H9 (cell line): ENCODE data around the gene HES4. TPM values are rescaled to one million over a fixed set of nuclear protein-coding genes. Genes with fewer than 3 reads are reported as not detected.

ENCODE experiments used
- DNase-seq: peaks from one replicate; pipeline ENCODE4 v3.0.0-alpha.2; 2017
- H2AFZ ChIP-seq: one replicate; pipeline ENCODE4 v1.6.1; 2013; ENCODE audit warnings: mild to moderate bottlenecking, low read length, control low read depth, moderate library complexity
- H2AK5ac ChIP-seq: 2 replicates; pipeline ENCODE4 v1.6.1; 2013; ENCODE audit warnings: low read length, control low read depth, mixed read lengths; ENCODE audit not compliant: insufficient read length
- H2BK120ac ChIP-seq: one replicate; pipeline ENCODE4 v1.6.1; 2013; ENCODE audit warnings: low read depth, mild to moderate bottlenecking, low read length, control low read depth, inconsistent platforms; ENCODE audit not compliant: poor library complexity, severe bottlenecking
- H2BK12ac ChIP-seq: 2 replicates; pipeline ENCODE4 v1.6.1; 2013; ENCODE audit warnings: low read length, control low read depth, mixed read lengths, low read depth; ENCODE audit not compliant: insufficient read length
- H2BK15ac ChIP-seq: 2 replicates; pipeline ENCODE4 v1.6.1; 2013; ENCODE audit warnings: low read depth, low read length, control low read depth
- H2BK20ac ChIP-seq: one replicate; pipeline ENCODE4 v1.6.1; 2013; ENCODE audit warnings: low read depth, mild to moderate bottlenecking, low read length, control low read depth, inconsistent platforms; ENCODE audit not compliant: poor library complexity, severe bottlenecking
- H2BK5ac ChIP-seq: 2 replicates; pipeline ENCODE4 v1.6.1; 2013; ENCODE audit warnings: low read length, control low read depth, mixed read lengths; ENCODE audit not compliant: insufficient read length
- H3K14ac ChIP-seq: 2 replicates; pipeline ENCODE4 v1.6.1; 2013; ENCODE audit warnings: low read length, control low read depth; ENCODE audit not compliant: insufficient read depth
- H3K18ac ChIP-seq: 2 replicates; pipeline ENCODE4 v1.6.1; 2013; ENCODE audit warnings: low read depth, mild to moderate bottlenecking, mixed read lengths, low read length, control low read depth; ENCODE audit not compliant: insufficient read length
- H3K23ac ChIP-seq: 2 replicates; pipeline ENCODE4 v1.6.1; 2013; ENCODE audit warnings: low read length, control low read depth, mixed read lengths, low read depth; ENCODE audit not compliant: insufficient read length
- H3K23me2 ChIP-seq: 2 replicates; pipeline ENCODE4 v1.6.1; 2013; ENCODE audit warnings: low read depth, mild to moderate bottlenecking, mixed read lengths, low read length, control low read depth; ENCODE audit not compliant: insufficient read length, poor library complexity, severe bottlenecking
- H3K27ac ChIP-seq: 2 replicates; pipeline ENCODE4 v1.5.1; 2013; ENCODE audit warnings: low read length, control low read depth, mixed read lengths, low read depth; ENCODE audit not compliant: insufficient read length
- H3K27me3 ChIP-seq: 2 replicates; pipeline ENCODE4 v1.6.1; 2013; ENCODE audit warnings: low read length, control low read depth, inconsistent platforms; ENCODE audit not compliant: insufficient read depth
- H3K4ac ChIP-seq: 2 replicates; pipeline ENCODE4 v1.6.1; 2013; ENCODE audit warnings: low read depth, mild to moderate bottlenecking, control low read depth, inconsistent platforms, low read length, moderate library complexity
- H3K4me1 ChIP-seq: 2 replicates; pipeline ENCODE4 v1.6.1; 2013; ENCODE audit warnings: low read length, control low read depth, inconsistent platforms; ENCODE audit not compliant: insufficient read depth
- H3K4me2 ChIP-seq: 2 replicates; pipeline ENCODE4 v1.6.1; 2013; ENCODE audit warnings: low read length, control low read depth, mixed read lengths; ENCODE audit not compliant: insufficient read length, insufficient read depth
- H3K56ac ChIP-seq: 2 replicates; pipeline ENCODE4 v1.6.1; 2013; ENCODE audit warnings: low read depth, mild to moderate bottlenecking, mixed read lengths, low read length, control low read depth; ENCODE audit not compliant: insufficient read length
- H3K79me1 ChIP-seq: 2 replicates; pipeline ENCODE4 v1.6.1; 2013; ENCODE audit warnings: low read depth, mild to moderate bottlenecking, moderate library complexity, low read length, control low read depth, inconsistent platforms; ENCODE audit not compliant: insufficient read depth, poor library complexity, severe bottlenecking
- H3K79me2 ChIP-seq: 2 replicates; pipeline ENCODE4 v1.6.1; 2013; ENCODE audit warnings: low read length, control low read depth, inconsistent platforms; ENCODE audit not compliant: insufficient read depth
- H3K9ac ChIP-seq: 2 replicates; pipeline ENCODE4 v1.6.1; 2013; ENCODE audit warnings: low read length, control low read depth, mixed read lengths; ENCODE audit not compliant: insufficient read length; ENCODE audit errors: extremely low read depth
- H3K9me3 ChIP-seq: one replicate; pipeline ENCODE4 v1.6.1; 2013; ENCODE audit warnings: low read depth, low read length, inconsistent platforms; ENCODE audit not compliant: control insufficient read depth
- H3T11ph ChIP-seq: one replicate; pipeline ENCODE4 v1.6.1; 2013; ENCODE audit warnings: mild to moderate bottlenecking, low read length, control low read depth, inconsistent platforms
- H4K20me1 ChIP-seq: one replicate; pipeline ENCODE4 v1.6.1; 2013; ENCODE audit not compliant: control insufficient read depth, insufficient read length, insufficient read depth
- H4K5ac ChIP-seq: 2 replicates; pipeline ENCODE4 v1.6.1; 2013; ENCODE audit warnings: low read depth, mild to moderate bottlenecking, mixed read lengths, low read length, control low read depth; ENCODE audit not compliant: insufficient read length
- H4K8ac ChIP-seq: replicated peaks from 2 replicates; pipeline ENCODE4 v1.6.1; 2013; ENCODE audit warnings: low read length, control low read depth, mixed read lengths, low read depth; ENCODE audit not compliant: insufficient read length
- H4K91ac ChIP-seq: 2 replicates; pipeline ENCODE4 v1.6.1; 2013; ENCODE audit warnings: low read depth, mild to moderate bottlenecking, moderate library complexity, mixed read lengths, low read length, control low read depth; ENCODE audit not compliant: insufficient read length
- H3K27ac Mint-ChIP-seq, 3 experiments: 2 replicates in 2 of 3; 3 replicates in 1 of 3; pipeline ENCODE4 v1.8.0; 2020 to 2021; ENCODE audit warnings: mixed read lengths in 3 of 3, mild to moderate bottlenecking in 1 of 3, moderate library complexity in 1 of 3
- H3K27me3 Mint-ChIP-seq: 2 replicates; pipeline ENCODE4 v1.8.0; 2021; ENCODE audit warnings: low read depth, mild to moderate bottlenecking, moderate library complexity, mixed read lengths
- H3K36me3 Mint-ChIP-seq, 3 experiments: 2 replicates in 2 of 3; 3 replicates in 1 of 3; pipeline ENCODE4 v1.8.0; 2020 to 2021; ENCODE audit warnings: low read depth in 3 of 3, mixed read lengths in 3 of 3; ENCODE audit not compliant: insufficient read depth in 1 of 3
- H3K4me1 Mint-ChIP-seq, 2 experiments: 2 replicates each; pipeline ENCODE4 v1.8.0; 2020; ENCODE audit warnings: mixed read lengths in 2 of 2
- H3K4me3 Mint-ChIP-seq, 2 experiments: 2 replicates in 1 of 2; 3 replicates in 1 of 2; pipeline ENCODE4 v1.8.0; 2020 to 2021; ENCODE audit warnings: mild to moderate bottlenecking in 2 of 2, mixed read lengths in 2 of 2, moderate library complexity in 1 of 2
- H3K9me3 Mint-ChIP-seq, 2 experiments: 2 replicates in 1 of 2; 3 replicates in 1 of 2; pipeline ENCODE4 v1.8.0; 2020; ENCODE audit warnings: mild to moderate bottlenecking in 2 of 2, mixed read lengths in 2 of 2, moderate library complexity in 1 of 2
- CTCF ChIP-seq: fragments of 200-600 bp; sonication (generic); conservative IDR thresholded peaks from 3 replicates; pipeline ENCODE4 v1.8.0; 2021; ENCODE audit warnings: antibody characterized with exemption, mild to moderate bottlenecking
- WGBS: extraction: QIAGEN DNeasy Blood & Tissue Kit; methylation state at CpG from one replicate; pipeline ENCODE4 v1.1.7; 2013; ENCODE audit warnings: missing lambda C conversion rate, low lambda C conversion rate, mixed read lengths; ENCODE audit not compliant: insufficient read length; ENCODE audit errors: extremely low coverage; 5-methylcytosine and 5-hydroxymethylcytosine counted together
- total RNA-seq: library from RNA; stranded (reverse); gene quantifications from 2 replicates; pipeline ENCODE4 v1.2.1, GENCODE V29; 2021

Gene HES4
- total RNA-seq, 1 experiment from 2014 or later: 4.0 TPM

GRCh38 chr1:1022302-1023009 is 22.6 kb upstream of the HES4 start:
- H3K79me2 ChIP-seq: peaks cover 2% of the 10 kb centered on the region; the same call in 1 of the 2 replicates
- H3K4ac ChIP-seq: no peak overlapping the region
- no peak overlapping the region for H2BK12ac ChIP-seq
- H2BK15ac ChIP-seq: no peak overlapping the region
- H3K23ac ChIP-seq: no peak overlapping the region
- H3K36me3 Mint-ChIP-seq: peaks cover 3 to 22% (median 16%) of the 10 kb centered on the region in 3 experiments; a peak in 6 of 7 replicates
- no peak overlapping the region for H3K56ac ChIP-seq
- no peak overlapping the region for H2BK120ac ChIP-seq
- H3K4me2 ChIP-seq: no peak overlapping the region
- H3K4me1 ChIP-seq: peaks cover 4% of the 10 kb centered on the region; the same call in 1 of the 2 replicates
- H3K14ac ChIP-seq: no peak overlapping the region
- H3K79me1 ChIP-seq: peaks cover 4% of the 10 kb centered on the region
- H3K9me3 Mint-ChIP-seq: no peaks in the 10 kb centered on the region; a peak in 1 of 5 replicates
- peaks cover 3% of the 10 kb centered on the region for H4K20me1 ChIP-seq
- no peak overlapping the region for H4K91ac ChIP-seq
- H3K23me2 ChIP-seq: peaks cover 7% of the 10 kb centered on the region
- no peaks in the 10 kb centered on the region for H3K27me3 ChIP-seq
- H2AK5ac ChIP-seq: no peak overlapping the region
- H3K27ac ChIP-seq: no peak overlapping the region
- TF ChIP-seq CTCF: no peak
- H2BK5ac ChIP-seq: no peak overlapping the region
- H4K8ac ChIP-seq: no peak overlapping the region
- no peak overlapping the region for H3T11ph ChIP-seq
- no peak overlapping the region for H4K5ac ChIP-seq
- H2BK20ac ChIP-seq: no peak overlapping the region
- no peak overlapping the region for H3K9ac ChIP-seq
- no peak for DNase-seq
- peak overlapping the region; percentile 29 to 32; a peak in 3 of 5 replicates for H3K4me3 Mint-ChIP-seq
- H3K27ac Mint-ChIP-seq: no peak overlapping the region
- no peak overlapping the region for H2AFZ ChIP-seq
- no CpG with 5 or more reads among the region's 27 CpGs for WGBS
- H3K9me3 ChIP-seq: no peaks in the 10 kb centered on the region
- no peak overlapping the region for H3K18ac ChIP-seq
- H3K27me3 Mint-ChIP-seq: peaks cover 6% of the 10 kb centered on the region
- peaks cover 27 to 39% of the 10 kb centered on the region in 2 experiments for H3K4me1 Mint-ChIP-seq
